GM04504 (cell line): ENCODE data around the gene IFNA16.
"Not testable (repeated sequence)": the region's sequence is repeated elsewhere in the genome, so short reads cannot be mapped to it uniquely, and the experiment has no call there.

Experiments used
- DNase-seq: peaks from one replicate; pipeline ENCODE4 v3.0.0-alpha.2; 2012; ENCODE audit warnings: low read depth

Gene IFNA16

GRCh38 chr9:21194867-21195776, 22.0 kb downstream of the IFNA16 start:
- not testable (repeated sequence) for DNase-seq

GRCh38 chr9:21187487-21187886, 29.6 kb downstream of the IFNA16 start, which contains the start of gene IFNA4:
Gene IFNA4 (minus strand): TSS chr9:21187587. CDS start chr9:21187531, 56 bp downstream.
- DNase-seq, result not testable (repeated sequence)

GRCh38 chr9:21182810-21183736, 34.0 kb downstream of the IFNA16 start:
- DNase-seq, result not testable (repeated sequence)

- DNase-seq, result no peak
Observed at GRCh38 chr9:21174671-21175070, 42.4 kb downstream of the IFNA16 start.

GRCh38 chr9:21172156-21172555, 45.0 kb downstream of the IFNA16 start:
- no peak for DNase-seq

GRCh38 chr9:21171351-21171750, 45.8 kb downstream of the IFNA16 start:
- no peak for DNase-seq

- not testable (repeated sequence) for DNase-seq
Observed at GRCh38 chr9:21166560-21166959, 50.6 kb downstream of the IFNA16 start, which contains the start of gene IFNA21. Gene IFNA21 (minus strand): TSS chr9:21166660. CDS start chr9:21166612, 48 bp downstream.
